Effector memory CD4-positive, alpha-beta T cell (primary cell): ENCODE results near the gene LILRA5.

Source experiments
- DNase-seq, 3 donors: peaks; one replicate each; pipeline ENCODE4 v3.0.0-alpha.2; 2020
- H3K27ac ChIP-seq: 2 replicates; pipeline ENCODE4 v1.7.0; 2013; ENCODE audit warnings: mild to moderate bottlenecking, low read length, moderate library complexity; ENCODE audit not compliant: insufficient read depth, poor library complexity, severe bottlenecking
- H3K27me3 ChIP-seq: replicated peaks from 2 replicates; pipeline ENCODE4 v1.7.0; 2013; ENCODE audit warnings: mild to moderate bottlenecking, low read length; ENCODE audit not compliant: insufficient read depth, control insufficient read depth, poor library complexity, severe bottlenecking
- H3K36me3 ChIP-seq: 2 replicates; pipeline ENCODE4 v1.7.0; 2013; ENCODE audit warnings: mild to moderate bottlenecking, low read length, moderate library complexity; ENCODE audit not compliant: control insufficient read depth, insufficient read depth
- H3K4me1 ChIP-seq: 2 replicates; pipeline ENCODE4 v1.7.0; 2013; ENCODE audit warnings: low read length, mild to moderate bottlenecking; ENCODE audit not compliant: control insufficient read depth, insufficient read depth, poor library complexity, severe bottlenecking
- H3K4me3 ChIP-seq: 2 replicates; pipeline ENCODE4 v1.7.0; 2013; ENCODE audit warnings: low read length, low read depth, mild to moderate bottlenecking; ENCODE audit not compliant: insufficient read depth, poor library complexity, severe bottlenecking
- H3K9me3 ChIP-seq: 2 replicates; pipeline ENCODE4 v1.7.0; 2013; ENCODE audit warnings: mild to moderate bottlenecking, low read length, moderate library complexity; ENCODE audit not compliant: control insufficient read depth

The LILRA5 gene

DNA sequence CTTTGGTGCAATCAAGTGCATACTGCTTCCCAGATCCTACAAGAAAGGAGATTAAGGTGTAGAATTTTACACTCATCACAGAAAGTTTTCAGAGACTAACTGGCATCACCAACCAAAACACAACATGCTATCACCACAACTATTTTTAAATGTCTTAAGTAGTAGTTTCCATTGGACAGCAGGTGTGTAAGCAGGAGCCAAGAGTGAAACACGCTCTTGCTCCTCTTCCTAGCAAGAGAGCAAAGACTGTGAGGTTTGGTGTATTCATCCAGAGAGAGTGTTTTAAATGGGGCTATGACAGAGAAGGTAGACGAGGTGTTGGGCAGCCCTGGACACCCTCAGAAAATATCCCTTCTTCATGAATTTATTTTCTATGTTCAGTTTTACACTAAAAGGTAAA lies 38.5 kb upstream of the LILRA5 start:
- DNase-seq: no peak
- H3K36me3 ChIP-seq: peaks cover 24% of the 10 kb centered on the region
- H3K4me1 ChIP-seq: no peaks in the 10 kb centered on the region
- no peaks in the 10 kb centered on the region for H3K9me3 ChIP-seq
- H3K27ac ChIP-seq: no peak overlapping the region
- no peak overlapping the region for H3K4me3 ChIP-seq
- no peaks in the 10 kb centered on the region for H3K27me3 ChIP-seq

GRCh38 chr19:54345938-54346386 lies 33.0 kb upstream of the LILRA5 start:
- Histone ChIP-seq H3K4me1 (no peaks in the 10 kb centered on the region), H3K9me3 (no peaks in the 10 kb centered on the region), H3K4me3 (no peak overlapping the region), H3K27ac (no peak overlapping the region), H3K27me3 (no peaks in the 10 kb centered on the region), H3K36me3 (no peaks in the 10 kb centered on the region)
- DNase-seq: no peak

- Histone ChIP-seq H3K4me1 (no peaks in the 10 kb centered on the region), H3K4me3 (no peak overlapping the region)
Measured at GRCh38 chr19:54343868-54344267, 30.9 kb upstream of the LILRA5 start.

DNA sequence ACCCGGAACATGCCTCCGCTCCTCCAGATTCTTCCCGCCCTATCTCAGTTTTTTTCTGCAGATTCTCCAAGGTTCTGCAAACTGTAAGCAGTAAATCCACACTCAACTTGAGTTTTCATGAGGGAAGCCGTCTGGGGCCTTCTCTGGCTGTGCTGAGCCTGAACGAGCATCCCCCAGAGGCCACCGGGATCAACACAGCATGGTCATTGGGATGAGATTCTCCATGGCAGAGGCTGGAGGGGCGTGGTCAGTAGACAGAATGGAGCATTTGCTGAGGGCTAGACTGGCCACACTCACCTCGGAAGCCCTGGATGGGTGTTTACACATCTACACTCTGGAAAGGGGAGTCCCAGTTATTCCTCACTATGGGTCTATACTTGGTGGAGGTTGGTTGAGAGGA lies 28.3 kb upstream of the LILRA5 start:
- H3K36me3 ChIP-seq: no peaks in the 10 kb centered on the region
- H3K9me3 ChIP-seq: no peaks in the 10 kb centered on the region
- no peak overlapping the region for H3K27ac ChIP-seq
- DNase-seq: no peak
- no peak overlapping the region for H3K4me3 ChIP-seq
- no peaks in the 10 kb centered on the region for H3K4me1 ChIP-seq
- H3K27me3 ChIP-seq: no peaks in the 10 kb centered on the region

More at GRCh38 chr19:54343868-54344267, 30.9 kb upstream of the LILRA5 start:
- Histone ChIP-seq H3K27me3 (no peaks in the 10 kb centered on the region), H3K36me3 (no peaks in the 10 kb centered on the region), H3K27ac (no peak overlapping the region), H3K9me3 (no peaks in the 10 kb centered on the region)
- no peak for DNase-seq

DNA sequence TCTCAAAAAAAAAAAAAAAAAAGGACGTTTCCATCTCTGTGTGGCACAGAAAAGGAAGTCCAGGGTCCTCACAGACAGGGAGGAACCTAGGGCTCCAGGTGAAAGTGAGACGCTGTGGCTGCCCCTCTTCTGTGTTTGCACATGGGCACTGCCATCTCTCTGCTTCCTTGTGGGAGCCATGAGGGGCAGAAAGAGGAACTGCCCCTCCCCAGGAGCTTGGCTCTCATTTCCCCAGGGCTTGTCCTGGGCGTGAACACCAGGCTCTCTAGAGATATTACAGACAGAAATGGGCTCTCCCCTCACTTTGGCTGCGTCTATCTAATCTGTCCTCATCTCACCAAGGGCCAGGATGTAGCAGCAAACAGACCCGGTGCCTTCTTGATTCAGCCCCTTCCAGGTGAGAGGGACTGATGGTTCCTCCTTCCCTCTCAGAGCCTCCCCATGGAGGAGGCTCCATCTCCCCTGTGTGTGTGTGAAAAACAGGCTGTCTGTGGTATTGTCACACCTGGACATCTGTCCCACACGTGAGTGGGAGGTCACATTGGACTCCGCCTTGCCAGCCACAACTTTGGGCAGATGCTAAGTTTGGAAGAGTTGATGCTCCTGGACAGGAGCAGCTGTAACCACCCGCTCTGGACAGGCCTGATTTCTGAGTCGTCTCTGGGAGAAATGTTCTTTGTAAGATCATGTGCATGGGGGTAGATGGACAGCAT lies 26.8 kb upstream of the LILRA5 start:
- Histone ChIP-seq H3K4me1 (no peaks in the 10 kb centered on the region), H3K27me3 (no peaks in the 10 kb centered on the region), H3K4me3 (no peak overlapping the region), H3K27ac (no peak overlapping the region), H3K9me3 (no peaks in the 10 kb centered on the region), H3K36me3 (no peaks in the 10 kb centered on the region)
- DNase-seq: no peak

GRCh38 chr19:54338521-54338920 lies 25.6 kb upstream of the LILRA5 start:
- H3K9me3 ChIP-seq: no peaks in the 10 kb centered on the region
- no peak overlapping the region for H3K27ac ChIP-seq
- DNase-seq: no peak
- no peak overlapping the region for H3K4me3 ChIP-seq
- no peaks in the 10 kb centered on the region for H3K36me3 ChIP-seq
- no peaks in the 10 kb centered on the region for H3K4me1 ChIP-seq
- H3K27me3 ChIP-seq: no peaks in the 10 kb centered on the region

GRCh38 chr19:54337858-54338230 lies 24.9 kb upstream of the LILRA5 start:
- Histone ChIP-seq H3K4me3 (no peak overlapping the region), H3K27ac (no peak overlapping the region), H3K9me3 (no peaks in the 10 kb centered on the region), H3K27me3 (no peaks in the 10 kb centered on the region), H3K4me1 (no peaks in the 10 kb centered on the region), H3K36me3 (no peaks in the 10 kb centered on the region)
- DNase-seq: no peak

GRCh38 chr19:54336893-54337857 lies 24.2 kb upstream of the LILRA5 start:
- Histone ChIP-seq H3K4me3 (no peak overlapping the region), H3K27ac (no peak overlapping the region), H3K9me3 (no peaks in the 10 kb centered on the region), H3K4me1 (no peaks in the 10 kb centered on the region), H3K27me3 (no peaks in the 10 kb centered on the region), H3K36me3 (no peaks in the 10 kb centered on the region)
- no peak for DNase-seq

- no peaks in the 10 kb centered on the region for H3K36me3 ChIP-seq
- H3K27me3 ChIP-seq: no peaks in the 10 kb centered on the region
- no peaks in the 10 kb centered on the region for H3K9me3 ChIP-seq
- no peak overlapping the region for H3K27ac ChIP-seq
- no peak overlapping the region for H3K4me3 ChIP-seq
- DNase-seq: no peak
- no peaks in the 10 kb centered on the region for H3K4me1 ChIP-seq
Measured at GRCh38 chr19:54335979-54336892, 23.3 kb upstream of the LILRA5 start.
